Endothelial cell of umbilical vein (primary cell): ENCODE data around the gene LRRN4CL. TPM values are rescaled to one million over a fixed set of nuclear protein-coding genes. Genes with fewer than 3 reads are reported as not detected.
A peak's percentile ranks its signal among the peaks of the same experiment; 100 is the strongest.

ENCODE experiments used
- BruUV-seq: library from RNA; stranded (reverse); fragments of 400-500 nt; replicated peaks from 2 replicates; lab custom pipeline; 2021; lab: Mats Ljungman, UMichigan
- CTCF ChIA-PET: fragments of 300-600, 350-600 bp; sonication (Branson Sonifier 250); formaldehyde crosslinking; loops from one replicate; lab custom pipeline; 2021; ENCODE audit warnings: antibody characterized with exemption, inconsistent platforms; lab: Charles Lee
- POLR2A ChIA-PET: fragments of 300-600, 350-600 bp; sonication (Branson Sonifier 250); formaldehyde crosslinking; loops from one replicate; lab custom pipeline; 2021; ENCODE audit warnings: antibody characterized with exemption, inconsistent platforms; lab: Charles Lee
- DNase-seq: peaks from one replicate; pipeline ENCODE4 v3.0.0-alpha.2; 2011; ENCODE audit warnings: low read depth, low spot score
- FAIRE-seq: peaks from 2 replicates; lab custom pipeline; 2011; peaks lifted over from hg19 to GRCh38; lab: Jason Lieb, UNC
- H2AFZ ChIP-seq: 2 replicates; pipeline ENCODE4 v1.6.0; 2012; ENCODE audit warnings: low read depth, low read length, control low read depth, inconsistent platforms
- H3K27ac ChIP-seq: 2 replicates; pipeline ENCODE4 v1.5.1; 2011; ENCODE audit warnings: low read depth, mild to moderate bottlenecking, control low read depth, low read length, moderate library complexity; ENCODE audit not compliant: insufficient read depth
- H3K27me3 ChIP-seq, 2 experiments: 2 replicates each; pipeline versions ENCODE4 v1.6.0 to v1.6.1; 2011; ENCODE audit warnings: low read length in 2 of 2, mixed read lengths in 1 of 2; ENCODE audit not compliant: control insufficient read depth in 2 of 2, insufficient read depth in 2 of 2
- H3K36me3 ChIP-seq, 2 experiments: 2 replicates in 1 of 2; 3 replicates in 1 of 2; pipeline ENCODE4 v1.5.1; 2011; ENCODE audit warnings: low read length in 2 of 2, mild to moderate bottlenecking in 1 of 2, moderate library complexity in 1 of 2; ENCODE audit not compliant: control insufficient read depth in 2 of 2, insufficient read depth in 2 of 2; ENCODE audit errors: extremely low read depth in 1 of 2
- H3K4me1 ChIP-seq: 3 replicates; pipeline ENCODE4 v1.5.1; 2011; ENCODE audit warnings: mild to moderate bottlenecking, low read length; ENCODE audit not compliant: control insufficient read depth, insufficient read depth; ENCODE audit errors: extremely low read depth
- H3K4me2 ChIP-seq: 2 replicates; pipeline ENCODE4 v1.6.1; 2011; ENCODE audit warnings: low read length, control low read depth, mixed read lengths; ENCODE audit not compliant: insufficient read depth
- H3K4me3 ChIP-seq, 3 experiments: fragments of 200-600 bp in 1 of 3; sonication (generic), shearing (Covaris generic) in 1 of 3; replicated peaks in 1 of 3; 2 replicates each; pipeline ENCODE4 v1.5.1; 2011 to 2016; ENCODE audit warnings: control low read depth in 3 of 3, low read length in 3 of 3, mild to moderate bottlenecking in 2 of 3, inconsistent platforms in 1 of 3, low read depth in 1 of 3, moderate library complexity in 1 of 3; ENCODE audit not compliant: insufficient read depth in 1 of 3
- H3K79me2 ChIP-seq: 2 replicates; pipeline ENCODE4 v1.6.0; 2012; ENCODE audit warnings: low read length, inconsistent platforms; ENCODE audit not compliant: control insufficient read depth, insufficient read depth
- H3K9ac ChIP-seq: replicated peaks from 2 replicates; pipeline ENCODE3; 2011; ENCODE audit warnings: low read length, control low read depth; ENCODE audit not compliant: insufficient read depth; ENCODE audit errors: extremely low read depth
- H3K9me1 ChIP-seq: replicated peaks from 3 replicates; pipeline ENCODE4 v1.6.0; 2011; ENCODE audit warnings: mild to moderate bottlenecking, low read length; ENCODE audit not compliant: control insufficient read depth, insufficient read depth; ENCODE audit errors: extremely low read depth
- H3K9me3 ChIP-seq: replicated peaks from 2 replicates; pipeline ENCODE4 v1.5.1; 2012; ENCODE audit warnings: low read length, inconsistent platforms; ENCODE audit not compliant: control insufficient read depth, insufficient read depth
- H4K20me1 ChIP-seq: replicated peaks from 2 replicates; pipeline ENCODE3; 2011; ENCODE audit warnings: mild to moderate bottlenecking, low read length; ENCODE audit not compliant: control insufficient read depth, insufficient read depth; ENCODE audit errors: extremely low read depth
- EZH2 ChIP-seq: IDR thresholded peaks from 2 replicates; pipeline ENCODE4 v1.6.1; 2012; ENCODE audit warnings: borderline replicate concordance, low read depth, mild to moderate bottlenecking, moderate library complexity, low read length, inconsistent platforms; ENCODE audit not compliant: severe bottlenecking
- FOS ChIP-seq: IDR thresholded peaks from 2 replicates; pipeline ENCODE4 v1.6.1; 2011; ENCODE audit warnings: mild to moderate bottlenecking, low read length, moderate library complexity, borderline replicate concordance; ENCODE audit not compliant: insufficient read depth
- GATA2 ChIP-seq: IDR thresholded peaks from 2 replicates; pipeline ENCODE4 v1.7.0; 2011; ENCODE audit warnings: low read depth, mild to moderate bottlenecking, moderate library complexity, mixed read lengths, low read length; ENCODE audit not compliant: insufficient read length, insufficient read depth
- JUN ChIP-seq: IDR thresholded peaks from 2 replicates; pipeline ENCODE4 v1.6.1; 2011; ENCODE audit warnings: borderline replicate concordance, low read depth; ENCODE audit not compliant: insufficient read length, insufficient read depth
- MYC ChIP-seq: IDR thresholded peaks from one replicate; pipeline ENCODE4 v1.6.1; 2011; ENCODE audit warnings: mild to moderate bottlenecking, low read depth, low read length
- POLR2A ChIP-seq: IDR thresholded peaks from 2 replicates; pipeline ENCODE4 v1.6.1; 2012; ENCODE audit warnings: low read depth, mild to moderate bottlenecking, control low read depth, low read length
- POLR2AphosphoS5 ChIP-seq: IDR thresholded peaks from 2 replicates; pipeline ENCODE4 v1.6.1; 2012; ENCODE audit warnings: low read depth, mild to moderate bottlenecking, control low read depth, low read length, moderate library complexity; ENCODE audit not compliant: insufficient read depth
- dilution Hi-C: fragments of 300-500 bp; cut with MboI; formaldehyde crosslinking; loops from one replicate; pipeline ENCODE4 v1.15.0; 2019; ENCODE audit warnings: low sequenced_read_pairs; ENCODE audit not compliant: extremely low pct_ligation_motif_present
- intact Hi-C: fragments of 100-400 bp; cut with micrococcal nuclease; formaldehyde crosslinking; loops from one replicate; pipeline ENCODE4 v1.10.0; 2022
- polyA plus RNA-seq, 4 experiments: library from polyadenylated mRNA; depleted of rRNA in 3 of 4; stranded (reverse) in 3 of 4; unstranded in 1 of 4; fragments of >200 nt; gene quantifications; 2 replicates each; pipeline versions ENCODE4 v1.2.1 to v1.2.3, GENCODE V29; 2011 to 2012; ENCODE audit warnings: missing spikeins in 1 of 4
- total RNA-seq: library from RNA; stranded (reverse); gene quantifications from 2 replicates; pipeline ENCODE4 v1.2.3, GENCODE V29; 2021
- TF ChIP-seq, protein P1 (sequence below): IDR thresholded peaks from 2 replicates; pipeline ENCODE4 v1.6.1; 2011; ENCODE audit not compliant: insufficient read depth, insufficient read length
- TF ChIP-seq, protein P2 (sequence below), 2 donors: IDR thresholded peaks; 1 replicate in 1 of 2; 2 replicates in 1 of 2; pipeline ENCODE4 v1.5.1; 2011; ENCODE audit warnings: low read length in 2 of 2, mild to moderate bottlenecking in 2 of 2, moderate library complexity in 2 of 2, control low read depth in 1 of 2, inconsistent platforms in 1 of 2, low read depth in 1 of 2; ENCODE audit not compliant: insufficient read depth in 1 of 2; ENCODE audit errors: extremely low read depth in 1 of 2

LRRN4CL gene
- total and polyA plus RNA-seq, 2 donors (not counting 3 experiments of a cell fraction or from before 2014, with no cell fraction given), result 0.20 TPM; not detected in 1

DNA sequence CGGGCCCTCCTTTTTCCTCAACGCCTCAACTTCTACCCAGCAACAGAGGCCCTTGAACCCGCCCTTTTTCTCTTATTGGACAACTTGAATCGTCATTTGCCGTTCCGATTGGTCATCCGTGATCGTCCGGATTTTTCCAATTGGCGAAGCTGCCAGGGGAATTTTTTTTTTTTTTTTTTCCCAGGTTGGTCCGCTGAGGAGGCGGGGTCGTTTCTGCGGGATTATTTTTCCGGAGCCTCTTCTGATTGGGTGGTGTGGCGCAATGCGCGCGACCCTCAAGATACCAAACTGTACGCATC, 38.5 kb upstream of the LRRN4CL start:
- FAIRE-seq (no peak), DNase-seq (peak; percentile 98)
- intact Hi-C loops, result loop anchor here (1.0 to 5.0 kb wide), 11 partner anchors 19 to 154 kb away; partner anchors contain the start of genes GANAB, POLR2G, SLC3A2 and TAF6L
- H3K9me3 ChIP-seq, result no peaks in the 10 kb centered on the region
- peak overlapping the region; percentile 86 for H2AFZ ChIP-seq
- H4K20me1 ChIP-seq, result no peaks in the 10 kb centered on the region
- BruUV-seq, result no TSS peak
- TF ChIP-seq EZH2 (no peak), MYC (no peak), POLR2A (no peak), FOS (no peak), JUN (no peak), POLR2AphosphoS5 (no peak), GATA2 (no peak)
- TF ChIP-seq, protein P1, sequence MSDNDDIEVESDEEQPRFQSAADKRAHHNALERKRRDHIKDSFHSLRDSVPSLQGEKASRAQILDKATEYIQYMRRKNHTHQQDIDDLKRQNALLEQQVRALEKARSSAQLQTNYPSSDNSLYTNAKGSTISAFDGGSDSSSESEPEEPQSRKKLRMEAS, result no peak
- TF ChIP-seq, protein P2, sequence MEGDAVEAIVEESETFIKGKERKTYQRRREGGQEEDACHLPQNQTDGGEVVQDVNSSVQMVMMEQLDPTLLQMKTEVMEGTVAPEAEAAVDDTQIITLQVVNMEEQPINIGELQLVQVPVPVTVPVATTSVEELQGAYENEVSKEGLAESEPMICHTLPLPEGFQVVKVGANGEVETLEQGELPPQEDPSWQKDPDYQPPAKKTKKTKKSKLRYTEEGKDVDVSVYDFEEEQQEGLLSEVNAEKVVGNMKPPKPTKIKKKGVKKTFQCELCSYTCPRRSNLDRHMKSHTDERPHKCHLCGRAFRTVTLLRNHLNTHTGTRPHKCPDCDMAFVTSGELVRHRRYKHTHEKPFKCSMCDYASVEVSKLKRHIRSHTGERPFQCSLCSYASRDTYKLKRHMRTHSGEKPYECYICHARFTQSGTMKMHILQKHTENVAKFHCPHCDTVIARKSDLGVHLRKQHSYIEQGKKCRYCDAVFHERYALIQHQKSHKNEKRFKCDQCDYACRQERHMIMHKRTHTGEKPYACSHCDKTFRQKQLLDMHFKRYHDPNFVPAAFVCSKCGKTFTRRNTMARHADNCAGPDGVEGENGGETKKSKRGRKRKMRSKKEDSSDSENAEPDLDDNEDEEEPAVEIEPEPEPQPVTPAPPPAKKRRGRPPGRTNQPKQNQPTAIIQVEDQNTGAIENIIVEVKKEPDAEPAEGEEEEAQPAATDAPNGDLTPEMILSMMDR (IDR thresholded peaks at IDR 0.05; ENCODE audit: extremely low read depth in 1 of 2, insufficient read depth in 1 of 2, low read depth in 1 of 2, low read length in 2 of 2), result no peak
- H3K27me3 ChIP-seq, result no peaks in the 10 kb centered on the region
- POLR2A ChIA-PET, result interaction anchor here (0.7 to 3.2 kb wide), 13 partner anchors 9 to 154 kb away, joined by 3 to 25 read pairs (median 5); partner anchors contain the start of genes C11orf98, CSKMT, EEF1G and GANAB
- peaks cover 15% of the 10 kb centered on the region for H3K4me1 ChIP-seq
- peaks cover 1 to 12% of the 10 kb centered on the region in 2 experiments for H3K36me3 ChIP-seq
- no peaks in the 10 kb centered on the region for H3K9me1 ChIP-seq
- peak overlapping the region; percentile 82 for H3K9ac ChIP-seq
- CTCF ChIA-PET, result interaction anchor here (1.0 to 4.5 kb wide), 7 partner anchors 14 to 153 kb away, joined by 3 to 39 read pairs (median 5); partner anchors contain the start of genes SLC3A2, TAF6L, TMEM179B and ZBTB3
- peaks cover 69% of the 10 kb centered on the region for H3K79me2 ChIP-seq
- dilution Hi-C loops, result no loop called here
- H3K27ac ChIP-seq, result peak overlapping the region; percentile 67
- H3K4me2 ChIP-seq, result peak overlapping the region; percentile 93
- peak overlapping the region; percentile 71 to 99 (median 94) for H3K4me3 ChIP-seq
